Vagina (tissue), 2 donors: ENCODE results near the gene CCL26.
"Not testable (repeated sequence)": the region's sequence is repeated elsewhere in the genome, so short reads cannot be mapped to it uniquely, and the experiment has no call there.

Experiments used
- POLR2A ChIP-seq, 2 donors: fragments of 450-650 bp; IDR thresholded peaks; one replicate each; pipeline ENCODE4 v1.6.1; 2017; ENCODE audit warnings: antibody characterized with exemption in 2 of 2, mild to moderate bottlenecking in 2 of 2, moderate library complexity in 2 of 2
- POLR2AphosphoS5 ChIP-seq, 2 donors: sonication (generic); formaldehyde crosslinking; IDR thresholded peaks; one replicate each; pipeline ENCODE4 v1.9.0; 2017; ENCODE audit warnings: antibody characterized with exemption in 2 of 2, mild to moderate bottlenecking in 2 of 2, low read depth in 1 of 2; ENCODE audit not compliant: insufficient read depth in 1 of 2
- TF ChIP-seq, protein P1 (sequence below), 3 experiments: fragments of 450-650 bp in 2 of 3; fragments of 200-600 bp in 1 of 3; sonication (generic) in 1 of 3; IDR thresholded peaks; one replicate each; pipeline ENCODE4 v1.5.1; 2017 to 2019; ENCODE audit warnings: antibody characterized with exemption in 3 of 3, mild to moderate bottlenecking in 2 of 3, moderate library complexity in 2 of 3

DNA sequence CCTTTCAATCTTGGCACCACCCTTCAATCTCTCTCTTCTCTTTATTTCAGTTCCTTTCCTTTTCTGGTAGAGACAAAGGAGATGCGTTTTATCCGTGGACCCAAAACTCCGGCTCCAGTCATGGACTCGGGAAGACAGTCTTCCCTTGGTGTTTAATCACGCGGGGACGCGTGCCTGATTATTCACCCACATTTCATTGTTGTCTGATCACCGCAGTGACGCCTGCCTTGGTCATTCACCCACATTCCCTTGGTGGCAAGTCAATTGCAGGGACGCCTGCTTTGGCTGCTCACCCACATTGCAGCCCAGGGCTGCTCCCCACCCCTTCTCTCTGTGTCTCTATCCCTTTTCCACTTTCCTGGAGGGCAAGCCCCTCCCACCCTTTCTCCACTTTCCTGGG is 7.5 kb upstream of the CCL26 start:
- TF ChIP-seq POLR2A (IDR thresholded peaks at IDR 0.05): not testable (repeated sequence)
- TF ChIP-seq POLR2AphosphoS5 (IDR thresholded peaks at IDR 0.05; ENCODE audit: insufficient read depth in 1 of 2, low read depth in 1 of 2): peak; percentile 11 to 13
- TF ChIP-seq, protein P1, sequence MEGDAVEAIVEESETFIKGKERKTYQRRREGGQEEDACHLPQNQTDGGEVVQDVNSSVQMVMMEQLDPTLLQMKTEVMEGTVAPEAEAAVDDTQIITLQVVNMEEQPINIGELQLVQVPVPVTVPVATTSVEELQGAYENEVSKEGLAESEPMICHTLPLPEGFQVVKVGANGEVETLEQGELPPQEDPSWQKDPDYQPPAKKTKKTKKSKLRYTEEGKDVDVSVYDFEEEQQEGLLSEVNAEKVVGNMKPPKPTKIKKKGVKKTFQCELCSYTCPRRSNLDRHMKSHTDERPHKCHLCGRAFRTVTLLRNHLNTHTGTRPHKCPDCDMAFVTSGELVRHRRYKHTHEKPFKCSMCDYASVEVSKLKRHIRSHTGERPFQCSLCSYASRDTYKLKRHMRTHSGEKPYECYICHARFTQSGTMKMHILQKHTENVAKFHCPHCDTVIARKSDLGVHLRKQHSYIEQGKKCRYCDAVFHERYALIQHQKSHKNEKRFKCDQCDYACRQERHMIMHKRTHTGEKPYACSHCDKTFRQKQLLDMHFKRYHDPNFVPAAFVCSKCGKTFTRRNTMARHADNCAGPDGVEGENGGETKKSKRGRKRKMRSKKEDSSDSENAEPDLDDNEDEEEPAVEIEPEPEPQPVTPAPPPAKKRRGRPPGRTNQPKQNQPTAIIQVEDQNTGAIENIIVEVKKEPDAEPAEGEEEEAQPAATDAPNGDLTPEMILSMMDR (IDR thresholded peaks at IDR 0.05): not testable (repeated sequence)
